ENCODE data around the gene EVC. TPM values are rescaled to one million over a fixed set of nuclear protein-coding genes. Genes with fewer than 3 reads are reported as not detected.

The EVC gene
- total RNA-seq, 1 donor from 2014 or later: 5.8 TPM

- no peak for ATAC-seq
These were observed 21.2 kb downstream of the EVC start for GRCh38 chr4:5732158-5732557.

GRCh38 chr4:5734853-5735252, 23.9 kb downstream of the EVC start:
- peak; percentile 26 for ATAC-seq

- no peak for ATAC-seq
These were observed 24.5 kb downstream of the EVC start for GRCh38 chr4:5735463-5735862.

- ATAC-seq: no peak
These were observed 27.1 kb downstream of the EVC start for GRCh38 chr4:5738061-5738460.

- ATAC-seq: no peak
These were observed 31.4 kb downstream of the EVC start for GRCh38 chr4:5742388-5742787.

GRCh38 chr4:5742968-5743367, 32.0 kb downstream of the EVC start:
- ATAC-seq: no peak

GRCh38 chr4:5746250-5746649, 35.2 kb downstream of the EVC start:
- ATAC-seq: no peak

- ATAC-seq: no peak
These were observed 36.1 kb downstream of the EVC start for GRCh38 chr4:5746829-5747737.

GRCh38 chr4:5747738-5748375, 36.9 kb downstream of the EVC start:
- no peak for ATAC-seq

- no peak for ATAC-seq
These were observed 38.6 kb downstream of the EVC start for GRCh38 chr4:5749568-5749967.

- ATAC-seq: no peak
These were observed 39.3 kb downstream of the EVC start for GRCh38 chr4:5750052-5750945.

- no peak for ATAC-seq
These were observed 40.1 kb downstream of the EVC start for GRCh38 chr4:5750946-5751665.

GRCh38 chr4:5751666-5752375, 40.8 kb downstream of the EVC start:
- ATAC-seq: no peak

GRCh38 chr4:5752376-5753184, 41.6 kb downstream of the EVC start:
- ATAC-seq: no peak

GRCh38 chr4:5753366-5753765, 42.4 kb downstream of the EVC start:
- peak; percentile 10 for ATAC-seq

- ATAC-seq: peak; percentile 89
These were observed 42.9 kb downstream of the EVC start for GRCh38 chr4:5753766-5754528.

- no peak for ATAC-seq
These were observed 43.5 kb downstream of the EVC start for GRCh38 chr4:5754529-5754881.

- no peak for ATAC-seq
These were observed 44.2 kb downstream of the EVC start for GRCh38 chr4:5755161-5755560.

- no peak for ATAC-seq
These were observed 44.7 kb downstream of the EVC start for GRCh38 chr4:5755679-5756078.

- no peak for ATAC-seq
These were observed 45.3 kb downstream of the EVC start for GRCh38 chr4:5756271-5756670.

Data from esophagus mucosa (tissue), 1 donor.